ENCODE measurements around the gene EFHC2. TPM values are rescaled to one million over a fixed set of nuclear protein-coding genes. Genes with fewer than 3 reads are reported as not detected.

The EFHC2 gene
- total RNA-seq, 1 experiment from 2014 or later = 4.3 TPM

DNA sequence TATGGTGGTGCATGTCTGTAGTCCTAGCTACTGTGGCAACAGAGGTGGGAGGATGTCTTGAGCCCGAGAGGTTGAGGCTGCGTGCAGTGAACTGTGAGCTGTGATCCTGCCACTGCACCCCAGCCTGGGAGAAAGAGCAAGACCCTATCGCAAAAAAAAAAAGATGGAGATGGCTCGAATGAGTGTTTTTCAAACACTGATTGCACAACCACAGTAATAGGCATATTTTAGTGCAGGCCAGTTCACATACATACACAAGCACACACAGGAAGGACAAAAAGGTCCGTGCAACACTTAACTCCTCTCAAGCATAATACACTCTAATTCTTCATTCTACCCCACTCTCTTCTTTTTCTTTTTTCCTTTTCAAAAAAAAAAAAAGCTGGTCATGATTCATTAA lies 5.1 kb downstream of the EFHC2 start:
- no peak for DNase-seq
- H3K4me3 ChIP-seq = no peak overlapping the region
- H3K79me2 ChIP-seq (ENCODE audit: low read depth) = no peaks in the 10 kb centered on the region
- intact Hi-C loops (cut with micrococcal nuclease; ENCODE audit: unreplicated experiment) = no loop called here
- no TSS peak for BruUV-seq (replicated peaks)
- no peak overlapping the region for H2AFZ ChIP-seq
- no peaks in the 10 kb centered on the region for H3K9me3 ChIP-seq (ENCODE audit: insufficient read depth, low read depth)
- no peaks in the 10 kb centered on the region for H3K27me3 ChIP-seq (ENCODE audit: insufficient read depth, low read depth)
- H3K36me3 ChIP-seq (ENCODE audit: low read depth) = no peaks in the 10 kb centered on the region
- TF ChIP-seq, protein P1, sequence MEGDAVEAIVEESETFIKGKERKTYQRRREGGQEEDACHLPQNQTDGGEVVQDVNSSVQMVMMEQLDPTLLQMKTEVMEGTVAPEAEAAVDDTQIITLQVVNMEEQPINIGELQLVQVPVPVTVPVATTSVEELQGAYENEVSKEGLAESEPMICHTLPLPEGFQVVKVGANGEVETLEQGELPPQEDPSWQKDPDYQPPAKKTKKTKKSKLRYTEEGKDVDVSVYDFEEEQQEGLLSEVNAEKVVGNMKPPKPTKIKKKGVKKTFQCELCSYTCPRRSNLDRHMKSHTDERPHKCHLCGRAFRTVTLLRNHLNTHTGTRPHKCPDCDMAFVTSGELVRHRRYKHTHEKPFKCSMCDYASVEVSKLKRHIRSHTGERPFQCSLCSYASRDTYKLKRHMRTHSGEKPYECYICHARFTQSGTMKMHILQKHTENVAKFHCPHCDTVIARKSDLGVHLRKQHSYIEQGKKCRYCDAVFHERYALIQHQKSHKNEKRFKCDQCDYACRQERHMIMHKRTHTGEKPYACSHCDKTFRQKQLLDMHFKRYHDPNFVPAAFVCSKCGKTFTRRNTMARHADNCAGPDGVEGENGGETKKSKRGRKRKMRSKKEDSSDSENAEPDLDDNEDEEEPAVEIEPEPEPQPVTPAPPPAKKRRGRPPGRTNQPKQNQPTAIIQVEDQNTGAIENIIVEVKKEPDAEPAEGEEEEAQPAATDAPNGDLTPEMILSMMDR (conservative IDR thresholded peaks at IDR 0.05) = no peak
- TF ChIP-seq EZH2 (IDR thresholded peaks at IDR 0.05; ENCODE audit: low read depth) = no peak
- no peaks in the 10 kb centered on the region for H4K20me1 ChIP-seq (ENCODE audit: insufficient read depth)
- H3K4me1 ChIP-seq (replicated peaks; ENCODE audit: insufficient read depth) = no peaks in the 10 kb centered on the region
- CTCF ChIA-PET = no interaction called here
- H3K27ac ChIP-seq = no peak overlapping the region
- no peaks in the 10 kb centered on the region for H3F3A ChIP-seq (ENCODE audit: insufficient read depth, low read depth)
- POLR2A ChIA-PET (ENCODE audit: unreplicated experiment) = no interaction called here
- no peaks in the 10 kb centered on the region for H3K9me2 ChIP-seq (ENCODE audit: insufficient read depth)
- H3K4me2 ChIP-seq = no peak overlapping the region

DNA sequence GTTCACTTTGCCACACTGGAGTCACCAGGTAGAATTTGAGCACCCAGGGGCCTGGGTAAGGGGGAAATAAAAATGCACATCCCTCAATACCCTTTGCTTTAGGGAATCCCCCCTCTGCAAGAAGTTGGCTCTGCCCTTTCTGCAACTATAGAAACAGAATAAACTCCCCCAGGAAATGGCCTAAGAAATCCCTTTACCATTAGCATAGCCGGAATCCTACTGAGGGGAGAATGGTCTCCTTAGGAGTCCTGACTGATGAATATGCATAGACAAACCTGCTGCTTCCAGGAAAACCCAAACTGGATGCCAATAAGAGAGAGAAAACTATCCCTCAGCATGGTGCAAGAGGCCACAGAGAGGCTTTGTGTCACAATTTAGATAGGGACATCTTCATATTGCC lies 11.0 kb downstream of the EFHC2 start:
- no peak overlapping the region for H3K27ac ChIP-seq
- TF ChIP-seq, protein P1 (conservative IDR thresholded peaks at IDR 0.05) = no peak
- TF ChIP-seq EZH2 (IDR thresholded peaks at IDR 0.05; ENCODE audit: low read depth) = no peak
- CTCF ChIA-PET = no interaction called here

DNA sequence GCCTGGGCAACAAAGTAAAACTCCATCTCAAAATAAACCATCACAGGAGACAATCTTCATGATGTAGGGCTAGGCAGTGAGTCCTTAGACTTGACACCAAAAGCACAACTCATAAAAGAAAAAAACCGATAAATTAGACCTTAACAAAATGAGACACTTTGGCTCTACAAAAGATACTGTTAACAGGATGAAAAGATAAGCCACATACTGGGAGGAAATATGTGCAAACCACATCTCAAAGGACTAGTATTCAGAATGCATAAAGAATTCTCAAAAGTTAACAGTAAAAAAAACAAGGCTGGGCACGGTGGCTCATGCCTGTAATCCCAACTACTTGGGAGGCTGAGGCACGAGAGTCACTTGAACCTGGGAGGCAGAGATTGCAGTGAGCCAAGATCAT lies 13.2 kb downstream of the EFHC2 start:
- no peak for TF ChIP-seq EZH2 (IDR thresholded peaks at IDR 0.05; ENCODE audit: low read depth)
- TF ChIP-seq, protein P1 (conservative IDR thresholded peaks at IDR 0.05) = no peak
- H3K9me2 ChIP-seq (ENCODE audit: insufficient read depth) = no peaks in the 10 kb centered on the region
- H3K4me3 ChIP-seq = no peak overlapping the region
- H3K27ac ChIP-seq = no peak overlapping the region
- no TSS peak for BruUV-seq (replicated peaks)
- no peak for DNase-seq
- H3K4me2 ChIP-seq = no peak overlapping the region
- CTCF ChIA-PET = no interaction called here
- H3F3A ChIP-seq (ENCODE audit: insufficient read depth, low read depth) = no peaks in the 10 kb centered on the region
- H3K27me3 ChIP-seq (ENCODE audit: insufficient read depth, low read depth) = no peaks in the 10 kb centered on the region
- no peak overlapping the region for H2AFZ ChIP-seq
- H3K36me3 ChIP-seq (ENCODE audit: low read depth) = no peaks in the 10 kb centered on the region
- no peaks in the 10 kb centered on the region for H3K79me2 ChIP-seq (ENCODE audit: low read depth)
- no peaks in the 10 kb centered on the region for H3K9me3 ChIP-seq (ENCODE audit: insufficient read depth, low read depth)
- intact Hi-C loops (cut with micrococcal nuclease; ENCODE audit: unreplicated experiment) = no loop called here
- POLR2A ChIA-PET (ENCODE audit: unreplicated experiment) = no interaction called here
- no peaks in the 10 kb centered on the region for H3K4me1 ChIP-seq (replicated peaks; ENCODE audit: insufficient read depth)
- no peaks in the 10 kb centered on the region for H4K20me1 ChIP-seq (ENCODE audit: insufficient read depth)

More for the DNA sequence above, 11.0 kb downstream of the EFHC2 start:
- Histone ChIP-seq H2AFZ (no peak overlapping the region), H4K20me1 (ENCODE audit: insufficient read depth) (no peaks in the 10 kb centered on the region), H3K4me1 (replicated peaks; ENCODE audit: insufficient read depth) (no peaks in the 10 kb centered on the region), H3K27me3 (ENCODE audit: insufficient read depth, low read depth) (no peaks in the 10 kb centered on the region), H3K4me3 (no peak overlapping the region), H3K4me2 (no peak overlapping the region), H3F3A (ENCODE audit: insufficient read depth, low read depth) (no peaks in the 10 kb centered on the region), H3K36me3 (ENCODE audit: low read depth) (no peaks in the 10 kb centered on the region), H3K9me3 (ENCODE audit: insufficient read depth, low read depth) (no peaks in the 10 kb centered on the region), H3K79me2 (ENCODE audit: low read depth) (no peaks in the 10 kb centered on the region), H3K9me2 (ENCODE audit: insufficient read depth) (no peaks in the 10 kb centered on the region)
- no TSS peak for BruUV-seq (replicated peaks)
- POLR2A ChIA-PET (ENCODE audit: unreplicated experiment) = no interaction called here
- DNase-seq = no peak
- intact Hi-C loops (cut with micrococcal nuclease; ENCODE audit: unreplicated experiment) = no loop called here
